Measurements from ENCODE around the gene HCFC1.

GRCh38 chrX:153926552-153926857 lies 45.1 kb downstream of the HCFC1 start:
- TF ChIP-seq SUZ12 (IDR thresholded peaks at IDR 0.05) (no peak), HDGF (IDR thresholded peaks at IDR 0.05; ENCODE audit: borderline replicate concordance) (no peak), TARDBP (IDR thresholded peaks at IDR 0.05) (no peak)
